Upper lobe of right lung (tissue), 1 donor: ENCODE data around the gene NDRG3. TPM values are rescaled to one million over a fixed set of nuclear protein-coding genes. Genes with fewer than 3 reads are reported as not detected.
A peak's percentile ranks its signal among the peaks of the same experiment; 100 is the strongest.

Experiments used
- ATAC-seq: fragments of 200-7000 bp; cut with Tn5 transposase; one replicate; pipeline ENCODE4 v1.9.1; 2020; ENCODE audit warnings: mild to moderate bottlenecking, moderate library complexity
- DNase-seq: peaks from one replicate; pipeline ENCODE4 v3.0.0-alpha.2; 2020
- H3K27ac ChIP-seq: fragments of 200-600 bp; one replicate; pipeline ENCODE4 v1.8.0; 2022
- H3K27me3 ChIP-seq: fragments of 200-600 bp; one replicate; pipeline ENCODE4 v1.8.0; 2022; ENCODE audit warnings: mild to moderate bottlenecking
- H3K36me3 ChIP-seq: fragments of 200-600 bp; one replicate; pipeline ENCODE4 v1.8.0; 2022
- H3K4me1 ChIP-seq: fragments of 200-600 bp; one replicate; pipeline ENCODE4 v1.8.0; 2022
- H3K4me3 ChIP-seq: fragments of 200-600 bp; one replicate; pipeline ENCODE4 v1.8.0; 2022; ENCODE audit warnings: mild to moderate bottlenecking
- H3K9me3 ChIP-seq: fragments of 200-600 bp; one replicate; pipeline ENCODE4 v1.8.0; 2022
- intact Hi-C: fragments of 100-400 bp; cut with DNase I; formaldehyde crosslinking; loops from one replicate; pipeline ENCODE4 v1.11.0; 2022
- total RNA-seq: library from RNA; stranded (reverse); fragmentation: NEBNext Ultra II Directional; extraction: Animal tissue kit (Norgen Biotek cat#: 25700); gene quantifications from one replicate; pipeline ENCODE4 v1.2.1, GENCODE V29; 2021
- TF ChIP-seq, protein P1 (sequence below): fragments of 200-600 bp; IDR thresholded peaks from one replicate; pipeline ENCODE4 v1.8.0; 2022; ENCODE audit warnings: antibody characterized with exemption
- donor health status: DM: no; HTN: yes; CAD: no; lungs with severe emphysema.

Gene NDRG3
- total RNA-seq, 1 donor from 2014 or later: 30.3 TPM

DNA sequence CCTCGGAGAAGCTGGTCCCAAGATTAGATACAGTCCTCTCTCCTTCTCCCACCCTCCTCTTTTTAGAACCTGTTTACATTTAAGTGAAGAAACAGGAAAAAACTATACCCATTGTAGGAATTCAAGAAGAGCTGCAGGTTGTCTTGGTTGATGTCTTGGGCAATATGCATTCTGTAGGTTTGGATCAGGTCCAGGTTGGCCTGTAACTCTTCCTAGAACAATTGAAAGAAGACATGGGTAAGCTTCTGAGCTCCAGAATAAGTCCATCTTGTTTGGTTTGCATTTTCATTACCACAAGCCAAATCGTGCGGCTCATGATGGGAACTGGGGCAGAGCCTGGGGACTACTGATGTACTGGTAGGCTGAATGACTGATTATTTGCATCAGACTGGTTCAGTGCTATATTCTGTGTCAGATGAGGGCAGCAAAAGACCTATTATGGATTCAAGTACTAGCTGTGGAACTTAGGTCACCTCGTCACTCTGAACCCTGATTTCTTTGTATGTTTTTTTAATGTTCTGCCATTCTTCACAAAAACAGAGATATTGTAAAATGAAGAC lies 79.6 kb downstream of the NDRG3 start:
- H3K27me3 ChIP-seq: no peaks in the 10 kb centered on the region

DNA sequence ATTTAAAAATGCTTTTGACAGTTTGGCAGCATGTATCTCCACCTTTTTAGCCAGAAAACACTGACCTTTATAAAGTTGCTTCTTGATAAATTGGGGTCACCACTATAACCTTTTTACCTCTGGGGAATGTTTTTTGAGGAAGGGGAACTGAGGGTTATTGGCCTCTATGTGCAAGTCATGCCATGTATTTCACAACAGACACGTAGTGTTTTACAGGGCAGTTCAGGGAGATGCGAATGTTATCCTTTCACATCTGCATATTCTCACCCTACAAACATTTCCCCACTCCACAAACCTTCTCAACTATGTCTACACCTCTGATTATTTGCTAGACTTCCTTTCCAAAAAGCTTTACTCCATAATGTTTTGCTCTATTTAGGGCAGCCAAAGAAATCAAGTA lies 82.9 kb downstream of the NDRG3 start:
- intact Hi-C loops: no loop called here
- no peak overlapping the region for H3K4me3 ChIP-seq
- no peaks in the 10 kb centered on the region for H3K9me3 ChIP-seq
- no peaks in the 10 kb centered on the region for H3K4me1 ChIP-seq
- H3K36me3 ChIP-seq: peaks cover 40% of the 10 kb centered on the region
- ATAC-seq (no peak), DNase-seq (no peak)
- H3K27ac ChIP-seq: no peak overlapping the region
- H3K27me3 ChIP-seq: no peaks in the 10 kb centered on the region
- TF ChIP-seq, protein P1, sequence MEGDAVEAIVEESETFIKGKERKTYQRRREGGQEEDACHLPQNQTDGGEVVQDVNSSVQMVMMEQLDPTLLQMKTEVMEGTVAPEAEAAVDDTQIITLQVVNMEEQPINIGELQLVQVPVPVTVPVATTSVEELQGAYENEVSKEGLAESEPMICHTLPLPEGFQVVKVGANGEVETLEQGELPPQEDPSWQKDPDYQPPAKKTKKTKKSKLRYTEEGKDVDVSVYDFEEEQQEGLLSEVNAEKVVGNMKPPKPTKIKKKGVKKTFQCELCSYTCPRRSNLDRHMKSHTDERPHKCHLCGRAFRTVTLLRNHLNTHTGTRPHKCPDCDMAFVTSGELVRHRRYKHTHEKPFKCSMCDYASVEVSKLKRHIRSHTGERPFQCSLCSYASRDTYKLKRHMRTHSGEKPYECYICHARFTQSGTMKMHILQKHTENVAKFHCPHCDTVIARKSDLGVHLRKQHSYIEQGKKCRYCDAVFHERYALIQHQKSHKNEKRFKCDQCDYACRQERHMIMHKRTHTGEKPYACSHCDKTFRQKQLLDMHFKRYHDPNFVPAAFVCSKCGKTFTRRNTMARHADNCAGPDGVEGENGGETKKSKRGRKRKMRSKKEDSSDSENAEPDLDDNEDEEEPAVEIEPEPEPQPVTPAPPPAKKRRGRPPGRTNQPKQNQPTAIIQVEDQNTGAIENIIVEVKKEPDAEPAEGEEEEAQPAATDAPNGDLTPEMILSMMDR: no peak

More for the DNA sequence above, 79.6 kb downstream of the NDRG3 start:
- TF ChIP-seq, protein P1: peak; percentile 23
- H3K9me3 ChIP-seq: no peaks in the 10 kb centered on the region
- H3K27ac ChIP-seq: no peak overlapping the region
- no peak overlapping the region for H3K4me3 ChIP-seq
- peaks cover 44% of the 10 kb centered on the region for H3K36me3 ChIP-seq
- DNase-seq (no peak), ATAC-seq (no peak)
- intact Hi-C loops: no loop called here
- H3K4me1 ChIP-seq: no peaks in the 10 kb centered on the region

- no peaks in the 10 kb centered on the region for H3K9me3 ChIP-seq
- TF ChIP-seq, protein P1: no peak
- no peak overlapping the region for H3K27ac ChIP-seq
- H3K27me3 ChIP-seq: no peaks in the 10 kb centered on the region
- ATAC-seq (no peak), DNase-seq (no peak)
- H3K36me3 ChIP-seq: peaks cover 31% of the 10 kb centered on the region
- no peak overlapping the region for H3K4me3 ChIP-seq
- intact Hi-C loops: no loop called here
- H3K4me1 ChIP-seq: no peaks in the 10 kb centered on the region
These were observed 87.6 kb downstream of the NDRG3 start for GRCh38 chr20:36658300-36658699.

DNA sequence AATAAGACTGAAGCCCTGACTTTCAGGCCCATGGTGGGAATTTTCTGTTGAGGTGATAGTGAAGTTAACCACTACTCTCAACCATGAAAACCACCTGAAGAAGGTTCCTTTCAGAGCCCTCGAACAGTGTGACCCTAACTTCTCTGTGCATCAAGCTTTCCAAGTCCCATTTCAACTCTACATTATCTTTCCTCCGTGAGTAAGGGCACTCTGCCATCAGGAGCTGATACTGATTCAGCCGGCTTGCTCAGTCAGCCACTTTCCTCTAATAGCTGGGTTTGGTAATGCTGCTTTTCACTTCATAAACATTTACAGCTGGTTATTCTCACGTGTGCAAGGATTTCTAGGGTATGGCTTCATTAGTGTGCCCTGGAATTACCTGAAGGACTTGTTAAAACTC lies 89.2 kb downstream of the NDRG3 start:
- Histone ChIP-seq H3K27me3 (no peaks in the 10 kb centered on the region), H3K36me3 (peaks cover 31% of the 10 kb centered on the region), H3K9me3 (no peaks in the 10 kb centered on the region), H3K4me1 (no peaks in the 10 kb centered on the region), H3K4me3 (no peak overlapping the region), H3K27ac (no peak overlapping the region)
- TF ChIP-seq, protein P1: no peak
- intact Hi-C loops: no loop called here
- ATAC-seq (no peak), DNase-seq (no peak)

DNA sequence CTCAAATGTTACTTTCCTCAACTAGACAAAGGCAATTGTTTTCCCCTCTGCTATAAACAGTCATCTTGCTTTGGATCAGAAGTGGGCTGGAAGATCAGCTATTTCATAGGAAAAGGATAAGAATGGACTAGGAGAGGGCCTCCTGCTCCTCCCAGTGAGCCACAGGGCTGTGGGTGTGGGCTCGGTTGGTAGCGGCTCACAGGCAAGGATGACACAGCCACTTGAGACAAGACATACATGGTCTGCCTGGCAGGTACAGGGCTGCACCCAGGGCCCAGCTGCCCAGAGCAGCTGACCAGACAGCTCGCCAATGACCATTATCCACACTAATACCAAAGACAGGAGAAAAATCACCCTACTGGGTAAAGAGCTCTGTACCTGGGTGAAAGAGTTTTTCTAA lies 90.9 kb downstream of the NDRG3 start:
- H3K4me1 ChIP-seq: no peaks in the 10 kb centered on the region
- no peak for ATAC-seq
- TF ChIP-seq, protein P1: no peak
- H3K9me3 ChIP-seq: no peaks in the 10 kb centered on the region
- no peak overlapping the region for H3K4me3 ChIP-seq
- peak; percentile 27 for DNase-seq
- peaks cover 29% of the 10 kb centered on the region for H3K36me3 ChIP-seq
- no peaks in the 10 kb centered on the region for H3K27me3 ChIP-seq
- intact Hi-C loops: no loop called here
- no peak overlapping the region for H3K27ac ChIP-seq

- TF ChIP-seq, protein P1: no peak
- Histone ChIP-seq H3K27me3 (no peaks in the 10 kb centered on the region), H3K4me3 (no peak overlapping the region), H3K27ac (no peak overlapping the region), H3K36me3 (peaks cover 26% of the 10 kb centered on the region), H3K9me3 (no peaks in the 10 kb centered on the region), H3K4me1 (no peaks in the 10 kb centered on the region)
- intact Hi-C loops: no loop called here
- ATAC-seq: no peak
- DNase-seq: no peak
These were observed 91.4 kb downstream of the NDRG3 start for GRCh38 chr20:36654506-36654905.
